Central memory CD8-positive, alpha-beta T cell (primary cell): ENCODE measurements around the gene UBB.
A peak's percentile ranks its signal among the peaks of the same experiment; 100 is the strongest.

Source experiments
- ATAC-seq: fragments of 150-1000 bp; cut with Tn5 transposase; replicated peaks from 2 replicates; pipeline ENCODE4 v1.10.0; 2022; ENCODE audit warnings: mild to moderate bottlenecking, moderate FRiP score, moderate number of reproducible peaks; ENCODE audit not compliant: poor library complexity, severe bottlenecking; ENCODE audit errors: extremely low read depth
- DNase-seq, 2 donors: peaks; one replicate each; pipeline ENCODE4 v3.0.0; 2021; ENCODE audit warnings: low spot score in 2 of 2
- H3K27ac Mint-ChIP-seq: one replicate; pipeline ENCODE4 v1.8.0; 2022; ENCODE audit warnings: low read depth, mild to moderate bottlenecking, moderate library complexity, mixed read lengths
- H3K27me3 Mint-ChIP-seq: one replicate; pipeline ENCODE4 v1.8.0; 2022; ENCODE audit warnings: mixed read lengths
- H3K36me3 Mint-ChIP-seq: one replicate; pipeline ENCODE4 v1.8.0; 2022; ENCODE audit warnings: mild to moderate bottlenecking, moderate library complexity, mixed read lengths; ENCODE audit not compliant: insufficient read depth
- H3K4me1 Mint-ChIP-seq: one replicate; pipeline ENCODE4 v1.8.0; 2022; ENCODE audit warnings: mixed read lengths
- H3K4me3 Mint-ChIP-seq: one replicate; pipeline ENCODE4 v1.8.0; 2022; ENCODE audit warnings: mild to moderate bottlenecking, moderate library complexity, mixed read lengths
- H3K9me3 Mint-ChIP-seq: one replicate; pipeline ENCODE4 v1.8.0; 2022; ENCODE audit warnings: mixed read lengths

UBB gene

DNA sequence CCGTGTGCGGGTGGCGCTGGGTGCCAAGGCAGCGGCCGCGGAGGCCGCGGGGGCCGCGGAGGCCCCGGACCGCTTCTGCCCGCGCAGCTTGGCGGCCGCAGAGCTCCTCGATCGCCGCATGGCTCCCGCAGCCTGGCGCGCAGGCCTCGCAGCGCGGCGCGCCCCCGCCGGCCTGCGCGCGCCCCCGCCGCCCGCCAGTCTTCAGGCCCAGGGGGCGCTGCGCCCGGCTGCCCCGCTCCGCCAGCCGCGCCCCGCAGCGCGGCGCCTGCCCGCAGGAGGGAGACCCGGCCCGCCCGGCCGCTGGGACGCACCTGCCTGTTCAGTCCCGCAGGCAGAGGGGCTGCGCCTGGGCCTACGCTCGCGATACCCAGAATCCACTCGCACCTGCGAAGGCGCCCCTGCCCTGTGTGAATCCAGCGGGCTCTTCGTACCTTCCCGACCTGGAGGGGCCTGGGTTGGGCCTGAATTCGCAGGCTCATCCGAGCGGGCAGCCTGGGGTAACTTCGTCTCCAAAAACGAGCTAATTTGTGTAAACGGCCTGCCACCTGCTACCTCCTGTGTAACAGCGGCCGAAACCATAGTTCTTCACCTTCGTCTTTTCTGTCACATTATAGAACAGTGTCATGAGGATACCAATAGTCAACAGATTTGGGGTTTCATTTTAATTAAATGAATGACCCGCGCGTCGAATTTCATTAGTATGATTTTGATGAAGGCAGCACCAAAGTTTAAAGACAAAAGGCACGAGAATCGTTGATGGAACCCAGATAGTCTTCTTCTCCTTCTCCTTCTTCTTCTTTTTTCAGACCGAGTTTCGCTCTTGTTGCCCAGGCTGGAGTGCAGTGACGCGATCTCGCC lies 27.3 kb upstream of the UBB start, which contains the start of gene CENPV:
Gene CENPV (minus strand): TSS at position 153 of the 858 bp plus-strand sequence. CDS start 33 bp downstream, at position 120.
- H3K36me3 Mint-ChIP-seq = peaks cover 8% of the 10 kb centered on the region
- H3K4me3 Mint-ChIP-seq = peak within 1 kb of the TSS; percentile 85
- peak within 1 kb of the TSS; percentile 67 for H3K27ac Mint-ChIP-seq
- H3K27me3 Mint-ChIP-seq = no peaks in the 10 kb centered on the region
- ATAC-seq = peak; percentile 74
- H3K4me1 Mint-ChIP-seq = peaks cover 14% of the 10 kb centered on the region
- DNase-seq = peak; percentile 41 to 44
- no peaks in the 10 kb centered on the region for H3K9me3 Mint-ChIP-seq

DNA sequence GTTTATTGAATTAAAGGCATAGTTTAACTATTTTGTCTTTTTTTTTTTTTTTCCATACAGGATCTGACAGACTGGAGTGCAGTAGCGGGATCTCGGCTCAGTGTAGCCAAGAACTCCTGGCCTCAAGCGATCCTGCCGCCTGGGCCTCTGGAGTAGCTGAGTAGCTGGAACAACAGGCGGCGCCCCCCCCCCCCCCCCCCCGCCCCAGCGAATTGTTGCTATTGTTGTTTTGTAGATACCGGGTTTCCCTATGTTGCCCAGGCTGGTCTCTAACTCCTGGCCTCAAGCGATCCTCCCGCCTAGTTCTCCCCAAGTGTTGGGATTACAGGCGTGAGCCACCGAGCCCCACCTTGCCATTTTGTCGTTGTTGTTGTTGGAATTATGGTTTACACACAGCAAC lies 26.3 kb upstream of the UBB start:
- Mint-ChIP-seq H3K9me3 (no peaks in the 10 kb centered on the region), H3K4me3 (peak overlapping the region; percentile 83), H3K27me3 (no peaks in the 10 kb centered on the region), H3K4me1 (peaks cover 14% of the 10 kb centered on the region), H3K27ac (peak overlapping the region; percentile 67), H3K36me3 (peaks cover 6% of the 10 kb centered on the region)
- ATAC-seq = no peak
- no peak for DNase-seq

DNA sequence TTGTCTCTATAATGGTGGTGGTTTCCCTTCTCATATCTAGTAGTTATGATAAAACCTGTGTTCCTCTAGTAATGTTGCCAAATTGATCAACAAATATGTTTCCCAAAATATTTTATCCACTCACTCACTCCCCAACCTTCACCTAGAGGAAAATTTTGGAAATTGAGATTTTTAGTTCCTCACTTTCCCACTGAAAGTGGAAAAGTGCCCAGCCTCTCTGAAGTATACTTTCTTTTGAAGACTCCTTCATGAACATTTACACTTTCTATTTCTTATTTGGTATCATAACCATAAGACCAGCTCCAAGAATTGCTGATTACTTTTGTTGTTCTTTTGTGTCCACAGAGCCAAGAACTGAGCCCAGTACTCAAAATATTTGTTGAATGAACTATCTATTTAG lies 22.5 kb upstream of the UBB start:
- Mint-ChIP-seq H3K4me1 (peaks cover 5% of the 10 kb centered on the region), H3K4me3 (no peak overlapping the region), H3K9me3 (no peaks in the 10 kb centered on the region), H3K27me3 (no peaks in the 10 kb centered on the region), H3K27ac (no peak overlapping the region), H3K36me3 (peaks cover 6% of the 10 kb centered on the region)
- ATAC-seq (no peak), DNase-seq (no peak)

DNA sequence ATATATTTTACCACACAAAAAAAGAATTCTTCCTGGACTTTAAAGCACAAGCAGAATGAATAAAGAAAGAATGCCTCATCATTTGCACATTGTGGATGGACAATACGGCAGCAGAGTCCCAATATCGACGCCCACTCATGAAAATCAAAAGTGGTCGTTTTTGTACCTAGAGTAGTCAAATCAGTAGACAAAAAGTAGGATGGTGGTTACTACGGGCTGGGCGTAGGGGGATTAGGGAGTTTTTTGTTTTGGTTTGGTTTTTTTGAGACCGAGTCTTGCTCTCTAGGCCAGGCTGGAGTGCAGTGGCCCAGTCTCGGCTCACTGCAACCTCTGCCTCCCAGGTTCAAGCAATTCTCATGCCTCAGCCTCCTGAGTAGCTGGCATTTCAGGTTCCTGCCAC lies 19.0 kb upstream of the UBB start:
- Mint-ChIP-seq H3K27ac (no peak overlapping the region), H3K36me3 (no peaks in the 10 kb centered on the region), H3K9me3 (no peaks in the 10 kb centered on the region), H3K27me3 (no peaks in the 10 kb centered on the region), H3K4me3 (no peak overlapping the region), H3K4me1 (no peaks in the 10 kb centered on the region)
- no peak for DNase-seq
- ATAC-seq = no peak

DNA sequence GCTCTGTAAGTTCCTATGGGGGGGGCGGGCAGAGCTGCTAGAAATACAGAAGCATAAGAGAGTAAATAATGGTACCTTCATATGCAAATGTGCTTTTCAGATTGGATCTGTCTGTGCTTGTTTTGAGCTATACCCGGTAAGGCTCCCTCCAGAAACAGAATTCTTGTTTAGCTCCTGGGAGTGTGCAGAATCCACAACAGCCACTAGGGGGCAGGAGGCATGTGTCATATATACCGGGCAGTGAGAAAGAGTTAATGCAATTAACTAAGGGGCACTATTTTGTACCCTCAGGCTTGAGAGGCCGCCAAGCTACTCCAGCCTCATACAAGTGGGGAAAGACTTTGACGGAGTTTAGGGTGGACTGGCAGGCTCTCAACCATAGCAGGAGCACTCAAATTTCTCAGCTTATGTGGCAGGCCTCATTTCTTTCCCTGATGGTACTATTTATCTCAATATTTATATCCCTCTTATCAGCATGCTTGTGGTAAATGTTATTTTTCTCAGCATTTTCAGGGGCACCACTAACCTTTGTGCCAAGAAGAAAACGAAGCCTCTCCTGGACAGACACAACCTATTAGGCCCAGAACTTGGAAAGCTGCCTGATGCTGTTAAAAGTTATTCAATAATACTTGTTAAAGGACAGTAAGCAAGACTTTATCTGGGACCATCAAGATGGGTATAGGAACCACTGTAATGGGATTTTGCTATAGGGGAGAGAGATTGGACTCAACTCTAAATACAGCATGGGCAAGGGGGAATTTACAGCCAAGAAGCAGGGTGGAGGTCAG lies 16.9 kb upstream of the UBB start:
- DNase-seq (peak; percentile 50 to 58), ATAC-seq (peak; percentile 80)
- no peaks in the 10 kb centered on the region for H3K36me3 Mint-ChIP-seq
- no peaks in the 10 kb centered on the region for H3K27me3 Mint-ChIP-seq
- H3K27ac Mint-ChIP-seq = no peak overlapping the region
- H3K4me3 Mint-ChIP-seq = no peak overlapping the region
- no peaks in the 10 kb centered on the region for H3K9me3 Mint-ChIP-seq
- H3K4me1 Mint-ChIP-seq = no peaks in the 10 kb centered on the region

DNA sequence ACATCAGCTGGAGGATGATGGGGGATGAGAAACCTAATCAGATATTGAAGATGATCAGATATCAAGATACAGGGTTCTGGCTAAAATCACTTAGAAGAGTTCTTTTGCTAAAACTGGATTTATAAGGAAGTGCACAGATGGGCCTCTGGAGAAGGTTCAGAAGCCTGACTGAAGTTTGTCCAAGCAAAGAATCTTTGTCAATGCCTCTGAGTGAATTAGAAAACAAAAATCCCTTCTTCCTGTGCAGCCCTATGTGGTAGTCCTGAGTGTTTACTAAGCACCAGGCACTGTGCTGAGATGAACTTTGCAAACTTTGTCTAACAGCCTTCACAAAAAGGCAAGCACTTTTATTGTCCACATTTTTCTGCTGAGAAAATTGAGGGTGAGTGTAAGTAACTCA lies 16.3 kb upstream of the UBB start:
- Mint-ChIP-seq H3K36me3 (no peaks in the 10 kb centered on the region), H3K4me1 (no peaks in the 10 kb centered on the region), H3K4me3 (no peak overlapping the region), H3K9me3 (no peaks in the 10 kb centered on the region), H3K27me3 (no peaks in the 10 kb centered on the region), H3K27ac (no peak overlapping the region)
- DNase-seq = no peak
- no peak for ATAC-seq

DNA sequence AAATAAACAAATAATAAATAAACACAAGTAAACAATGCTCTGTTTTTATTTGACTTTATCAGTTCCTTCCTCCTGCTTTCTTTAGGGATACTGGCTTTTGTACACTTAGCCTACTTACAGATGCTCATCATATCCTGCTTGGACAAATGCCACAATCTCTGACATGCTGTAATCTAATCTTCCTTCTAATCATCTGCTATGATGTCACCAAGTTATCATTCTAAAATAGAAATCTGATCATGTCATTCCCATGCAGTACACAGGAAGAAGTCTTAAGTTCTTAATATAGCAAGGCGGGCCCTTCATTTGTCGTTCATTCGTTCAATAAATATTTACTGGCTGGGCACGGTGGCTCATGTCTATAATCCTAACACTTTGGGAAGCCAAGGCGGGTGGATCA lies 9.1 kb upstream of the UBB start:
- no peaks in the 10 kb centered on the region for H3K4me1 Mint-ChIP-seq
- no peaks in the 10 kb centered on the region for H3K27me3 Mint-ChIP-seq
- no peaks in the 10 kb centered on the region for H3K9me3 Mint-ChIP-seq
- H3K4me3 Mint-ChIP-seq = no peak overlapping the region
- H3K36me3 Mint-ChIP-seq = peaks cover 2% of the 10 kb centered on the region
- no peak overlapping the region for H3K27ac Mint-ChIP-seq
- no peak for ATAC-seq
- no peak for DNase-seq

DNA sequence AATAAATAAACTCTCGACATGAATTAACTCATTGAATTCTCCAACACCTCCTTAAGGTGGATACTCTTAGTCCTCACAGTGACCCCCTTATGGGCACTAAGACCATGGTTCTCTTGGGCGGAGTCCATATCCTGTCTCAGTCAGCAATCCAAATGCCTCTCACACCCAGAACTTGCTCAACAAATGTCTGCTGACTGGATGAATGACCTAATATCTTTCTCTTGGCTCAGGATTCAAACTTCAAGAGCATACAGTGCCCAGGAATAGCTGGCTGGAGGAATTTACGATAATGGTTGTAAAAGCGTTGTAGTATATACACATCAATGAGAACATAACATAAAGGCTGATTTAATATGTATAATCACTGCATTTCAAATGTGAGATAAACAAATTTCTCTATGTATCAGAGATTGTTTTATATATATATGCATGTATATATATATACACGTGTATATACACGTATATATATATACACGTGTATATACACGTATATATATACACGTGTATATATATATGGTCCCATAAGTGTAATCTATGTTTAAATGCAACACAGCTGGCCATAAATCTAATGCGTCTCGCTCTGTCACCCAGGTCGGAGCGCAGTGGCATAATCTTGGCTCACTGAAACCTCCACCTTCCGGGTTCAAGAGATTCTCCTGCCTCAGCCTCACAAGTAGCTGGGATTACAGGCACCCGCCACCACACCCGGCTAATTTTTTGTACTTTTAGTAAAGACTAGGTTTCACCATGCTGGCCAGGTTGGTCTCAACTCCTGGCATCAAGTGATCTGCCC lies 6.5 kb upstream of the UBB start:
- no peak for DNase-seq
- no peaks in the 10 kb centered on the region for H3K27me3 Mint-ChIP-seq
- H3K4me3 Mint-ChIP-seq = no peak overlapping the region
- H3K27ac Mint-ChIP-seq = no peak overlapping the region
- H3K9me3 Mint-ChIP-seq = no peaks in the 10 kb centered on the region
- no peaks in the 10 kb centered on the region for H3K4me1 Mint-ChIP-seq
- H3K36me3 Mint-ChIP-seq = peaks cover 2% of the 10 kb centered on the region
- ATAC-seq = no peak

DNA sequence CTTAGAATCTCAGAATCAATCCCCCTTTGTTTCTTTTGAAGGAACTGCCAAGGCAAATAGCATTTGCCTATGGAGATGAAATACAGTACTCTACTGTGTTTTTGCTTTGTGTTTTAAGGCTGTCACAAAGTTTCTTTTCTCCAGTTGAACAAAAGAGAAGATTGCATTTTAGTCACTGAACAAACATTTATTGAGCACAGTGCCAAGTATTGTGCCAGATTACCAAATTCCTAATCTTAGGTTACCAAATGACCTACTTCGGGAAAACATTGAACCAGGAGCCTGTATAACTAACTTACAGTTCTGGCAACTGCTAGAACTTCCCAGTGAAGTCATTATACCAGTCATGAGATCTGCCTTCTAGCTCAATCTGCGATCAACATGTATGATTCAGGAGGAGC lies 3.0 kb upstream of the UBB start:
- Mint-ChIP-seq H3K36me3 (peaks cover 27% of the 10 kb centered on the region), H3K27me3 (no peaks in the 10 kb centered on the region), H3K27ac (no peak overlapping the region), H3K9me3 (no peaks in the 10 kb centered on the region), H3K4me1 (peaks cover 27% of the 10 kb centered on the region), H3K4me3 (no peak overlapping the region)
- DNase-seq (no peak), ATAC-seq (no peak)

DNA sequence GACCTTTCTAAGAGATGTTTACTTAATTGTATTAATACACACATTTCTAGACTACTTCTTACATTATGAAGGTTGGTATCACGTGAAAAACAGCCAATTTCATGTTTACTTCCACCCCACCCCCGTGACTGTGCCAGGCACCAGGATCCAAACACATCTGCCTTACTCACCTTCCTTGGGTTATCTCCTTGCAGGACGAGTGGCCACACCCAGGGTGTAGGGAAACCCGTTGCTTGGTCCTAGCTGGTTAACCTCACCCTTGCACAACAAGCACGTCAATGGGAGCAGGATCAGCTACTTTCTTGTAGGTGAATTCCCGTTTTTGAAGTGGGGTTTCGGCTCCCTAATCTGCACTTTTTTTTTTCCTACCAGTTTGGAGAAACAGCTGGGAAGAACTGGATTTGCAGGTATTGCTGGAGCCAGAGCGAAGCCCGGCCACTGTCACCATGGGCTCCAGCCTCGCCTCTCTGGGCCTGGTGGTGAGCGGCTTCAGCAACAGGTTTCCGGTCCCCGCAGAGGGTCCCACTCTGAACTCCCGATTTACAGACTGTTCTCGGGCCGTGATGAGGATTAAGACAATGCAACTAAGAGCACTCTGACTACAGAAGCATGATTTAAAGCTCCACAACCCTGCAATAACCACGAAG lies 2.1 kb upstream of the UBB start:
- ATAC-seq = no peak
- Mint-ChIP-seq H3K27ac (no peak overlapping the region), H3K9me3 (no peaks in the 10 kb centered on the region), H3K36me3 (peaks cover 34% of the 10 kb centered on the region), H3K4me3 (peak overlapping the region; percentile 11), H3K4me1 (peaks cover 35% of the 10 kb centered on the region), H3K27me3 (no peaks in the 10 kb centered on the region)
- DNase-seq = no peak

DNA sequence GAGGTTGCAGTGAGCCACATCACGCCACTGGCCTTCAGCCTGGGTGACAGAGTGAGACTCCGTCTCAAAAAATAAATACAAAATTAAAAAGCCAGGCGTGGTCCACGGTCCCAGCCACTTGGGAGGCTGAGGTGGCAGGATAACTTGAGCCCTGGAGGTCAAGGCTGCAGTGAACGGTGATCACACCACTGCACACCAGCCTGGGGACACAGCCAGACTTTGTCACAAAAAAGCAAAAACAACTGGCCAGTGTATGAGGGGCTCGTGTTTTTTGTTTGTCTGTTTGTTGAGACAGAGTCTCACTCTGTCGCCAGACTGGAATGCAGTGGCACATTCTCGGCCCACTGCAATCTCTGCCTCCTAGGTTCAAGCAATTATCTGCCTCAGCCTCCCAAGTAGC lies 1.2 kb upstream of the UBB start:
- H3K27ac Mint-ChIP-seq = no peak overlapping the region
- no peak for ATAC-seq
- no peak overlapping the region for H3K4me3 Mint-ChIP-seq

DNA sequence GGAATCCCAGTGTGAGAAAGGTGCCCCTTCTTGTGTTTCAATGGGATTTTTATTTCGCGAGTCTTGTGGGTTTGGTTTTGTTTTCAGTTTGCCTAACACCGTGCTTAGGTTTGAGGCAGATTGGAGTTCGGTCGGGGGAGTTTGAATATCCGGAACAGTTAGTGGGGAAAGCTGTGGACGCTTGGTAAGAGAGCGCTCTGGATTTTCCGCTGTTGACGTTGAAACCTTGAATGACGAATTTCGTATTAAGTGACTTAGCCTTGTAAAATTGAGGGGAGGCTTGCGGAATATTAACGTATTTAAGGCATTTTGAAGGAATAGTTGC lies 567 bp downstream of the UBB start:
- Mint-ChIP-seq H3K4me1 (peaks cover 45% of the 10 kb centered on the region), H3K4me3 (peak overlapping the region; percentile 93), H3K27ac (peak overlapping the region; percentile 99), H3K9me3 (no peaks in the 10 kb centered on the region), H3K36me3 (peaks cover 37% of the 10 kb centered on the region), H3K27me3 (no peaks in the 10 kb centered on the region)
- DNase-seq (no peak), ATAC-seq (peak; percentile 21)

More for the DNA sequence above, 1.2 kb upstream of the UBB start:
- peaks cover 37% of the 10 kb centered on the region for H3K36me3 Mint-ChIP-seq
- H3K9me3 Mint-ChIP-seq = no peaks in the 10 kb centered on the region
- H3K4me1 Mint-ChIP-seq = peaks cover 44% of the 10 kb centered on the region
- no peak for DNase-seq
- H3K27me3 Mint-ChIP-seq = no peaks in the 10 kb centered on the region
